Breast epithelium (tissue), 4 donors: ENCODE results near the gene HIPK2. TPM values are rescaled to one million over a fixed set of nuclear protein-coding genes. Genes with fewer than 3 reads are reported as not detected.

Experiments
- DNase-seq, 2 donors: peaks; one replicate each; pipeline ENCODE4 v3.0.0-alpha.2; 2019; ENCODE audit warnings: low spot score in 2 of 2
- H3K27ac ChIP-seq, 2 donors: fragments of 200-600 bp; sonication (generic) in 1 of 2; one replicate each; pipeline ENCODE4 v1.5.1; 2016 to 2019; ENCODE audit warnings: mild to moderate bottlenecking in 1 of 2
- H3K27me3 ChIP-seq, 2 donors: fragments of 200-600 bp; sonication (generic) in 1 of 2; one replicate each; pipeline versions ENCODE4 v1.5.1 to v1.6.0; 2017 to 2019; ENCODE audit warnings: control low read depth in 1 of 2, mild to moderate bottlenecking in 1 of 2
- H3K36me3 ChIP-seq: fragments of 200-600 bp; one replicate; pipeline ENCODE4 v1.5.1; 2019
- H3K4me1 ChIP-seq, 2 donors: fragments of 200-600 bp; sonication (generic); one replicate each; pipeline ENCODE4 v1.5.1; 2016 to 2019; ENCODE audit warnings: control low read depth in 1 of 2
- H3K4me3 ChIP-seq, 3 donors: fragments of 200-600 bp; sonication (generic); 1 replicate in 2 of 3; 2 replicates in 1 of 3; pipeline ENCODE4 v1.5.1; 2016 to 2019; ENCODE audit warnings: mild to moderate bottlenecking in 3 of 3, moderate library complexity in 2 of 3
- H3K9me3 ChIP-seq, 2 donors: fragments of 200-600 bp; sonication (generic) in 1 of 2; one replicate each; pipeline ENCODE4 v1.5.1; 2016 to 2019; ENCODE audit warnings: control low read depth in 1 of 2
- POLR2A ChIP-seq: fragments of 450-650 bp; IDR thresholded peaks from one replicate; pipeline ENCODE4 v1.6.1; 2016; ENCODE audit warnings: antibody characterized with exemption, mild to moderate bottlenecking, moderate library complexity
- POLR2AphosphoS5 ChIP-seq, 3 donors: sonication (generic); formaldehyde crosslinking; IDR thresholded peaks; one replicate each; pipeline ENCODE4 v1.6.1; 2017; ENCODE audit warnings: antibody characterized with exemption in 3 of 3
- intact Hi-C: fragments of 100-400 bp; cut with DNase I; formaldehyde crosslinking; loops from one replicate; pipeline ENCODE4 v1.15.1; 2023; ENCODE audit warnings: low total_unique reads
- total RNA-seq, 3 donors: library from RNA; depleted of rRNA; stranded (reverse); fragments of >200 nt; gene quantifications; one replicate each; pipeline ENCODE4 v1.1.0, GENCODE V29; 2016
- TF ChIP-seq, protein P1 (sequence below), 3 donors: fragments of 450-650 bp; IDR thresholded peaks; one replicate each; pipeline ENCODE4 v1.5.1; 2016 to 2017; ENCODE audit warnings: antibody characterized with exemption in 3 of 3, mild to moderate bottlenecking in 3 of 3, moderate library complexity in 3 of 3

Gene HIPK2
- total RNA-seq, 3 donors from 2014 or later = 26.4 to 31.8 (median 31.1) TPM

DNA sequence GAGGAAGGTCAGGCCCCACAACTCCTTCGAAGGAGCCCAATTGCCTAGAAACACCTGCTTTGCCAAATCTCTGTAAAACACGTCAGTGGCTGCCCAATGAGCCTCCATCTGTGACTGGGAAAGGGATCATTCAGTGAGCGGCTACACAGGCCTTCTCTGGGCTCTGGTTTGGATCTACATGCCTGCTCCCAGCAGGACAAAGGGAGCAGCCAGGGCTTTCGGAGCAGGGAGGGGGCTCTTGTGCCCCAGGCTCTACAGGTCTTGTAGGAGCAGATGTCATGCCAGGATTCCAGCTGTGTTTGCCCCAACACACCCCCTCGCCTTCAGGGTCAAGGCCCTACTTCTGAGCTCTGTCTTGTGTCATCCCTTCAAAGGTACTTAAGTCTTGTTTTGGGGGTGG lies 180.8 kb downstream of the HIPK2 start:
- TF ChIP-seq, protein P1, sequence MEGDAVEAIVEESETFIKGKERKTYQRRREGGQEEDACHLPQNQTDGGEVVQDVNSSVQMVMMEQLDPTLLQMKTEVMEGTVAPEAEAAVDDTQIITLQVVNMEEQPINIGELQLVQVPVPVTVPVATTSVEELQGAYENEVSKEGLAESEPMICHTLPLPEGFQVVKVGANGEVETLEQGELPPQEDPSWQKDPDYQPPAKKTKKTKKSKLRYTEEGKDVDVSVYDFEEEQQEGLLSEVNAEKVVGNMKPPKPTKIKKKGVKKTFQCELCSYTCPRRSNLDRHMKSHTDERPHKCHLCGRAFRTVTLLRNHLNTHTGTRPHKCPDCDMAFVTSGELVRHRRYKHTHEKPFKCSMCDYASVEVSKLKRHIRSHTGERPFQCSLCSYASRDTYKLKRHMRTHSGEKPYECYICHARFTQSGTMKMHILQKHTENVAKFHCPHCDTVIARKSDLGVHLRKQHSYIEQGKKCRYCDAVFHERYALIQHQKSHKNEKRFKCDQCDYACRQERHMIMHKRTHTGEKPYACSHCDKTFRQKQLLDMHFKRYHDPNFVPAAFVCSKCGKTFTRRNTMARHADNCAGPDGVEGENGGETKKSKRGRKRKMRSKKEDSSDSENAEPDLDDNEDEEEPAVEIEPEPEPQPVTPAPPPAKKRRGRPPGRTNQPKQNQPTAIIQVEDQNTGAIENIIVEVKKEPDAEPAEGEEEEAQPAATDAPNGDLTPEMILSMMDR (IDR thresholded peaks at IDR 0.05) = no peak
- TF ChIP-seq POLR2A = no peak
- no peak for TF ChIP-seq POLR2AphosphoS5 (IDR thresholded peaks at IDR 0.05)
- Histone ChIP-seq H3K4me3 (no peak overlapping the region), H3K27me3 (no peaks in the 10 kb centered on the region), H3K9me3 (no peaks in the 10 kb centered on the region), H3K27ac (no peak overlapping the region), H3K4me1 (no peaks in the 10 kb centered on the region), H3K36me3 (no peaks in the 10 kb centered on the region)
- DNase-seq = no peak
- intact Hi-C loops = no loop called here

DNA sequence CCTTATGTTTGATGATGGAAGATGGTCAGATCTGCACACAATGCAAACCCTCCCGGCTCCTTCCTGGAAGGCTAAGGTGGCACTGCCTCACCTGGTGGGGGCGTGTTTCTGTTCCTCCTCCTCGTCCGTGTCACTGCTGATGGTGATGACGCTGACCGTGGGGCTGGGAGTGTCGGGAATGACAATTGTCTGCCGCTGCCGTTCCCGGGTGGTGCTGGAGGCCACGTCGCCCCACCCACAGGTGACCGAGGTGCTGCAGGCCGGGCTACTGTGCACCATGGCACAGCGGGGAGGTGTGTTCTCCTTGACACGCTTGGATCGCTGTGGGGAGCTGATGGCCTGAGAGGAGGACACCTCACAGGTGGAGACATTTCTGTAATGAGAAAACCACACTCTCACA lies 181.2 kb downstream of the HIPK2 start:
- no peak overlapping the region for H3K4me3 ChIP-seq
- H3K9me3 ChIP-seq = no peaks in the 10 kb centered on the region
- no peak for DNase-seq
- H3K4me1 ChIP-seq = no peaks in the 10 kb centered on the region
- H3K36me3 ChIP-seq = no peaks in the 10 kb centered on the region
- no peak overlapping the region for H3K27ac ChIP-seq
- no peaks in the 10 kb centered on the region for H3K27me3 ChIP-seq
- TF ChIP-seq POLR2A = no peak
- TF ChIP-seq, protein P1 (IDR thresholded peaks at IDR 0.05) = no peak
- no peak for TF ChIP-seq POLR2AphosphoS5 (IDR thresholded peaks at IDR 0.05)
- intact Hi-C loops = no loop called here

DNA sequence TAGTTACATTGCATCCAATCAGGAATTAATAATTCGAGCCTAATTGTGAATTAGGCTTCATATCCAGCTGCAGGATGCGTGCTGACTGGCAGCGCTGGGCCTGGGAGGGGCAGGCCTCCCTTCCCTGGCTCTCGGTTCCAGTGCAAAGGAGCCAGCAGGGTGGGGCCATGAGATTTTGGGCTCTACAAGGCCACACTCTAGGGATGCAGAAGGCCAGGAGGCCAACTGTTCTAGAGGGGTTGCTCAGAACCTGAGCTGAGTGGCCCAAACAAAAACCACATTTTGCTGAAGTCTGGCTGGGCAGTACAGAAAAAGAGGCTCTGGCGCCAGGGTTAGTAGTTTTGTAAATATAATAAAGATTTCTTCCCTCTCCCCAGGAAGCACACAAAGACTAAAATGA lies 182.0 kb downstream of the HIPK2 start:
- H3K27ac ChIP-seq = no peak overlapping the region
- H3K36me3 ChIP-seq = no peaks in the 10 kb centered on the region
- H3K4me3 ChIP-seq = no peak overlapping the region
- H3K9me3 ChIP-seq = no peaks in the 10 kb centered on the region
- no peaks in the 10 kb centered on the region for H3K4me1 ChIP-seq
- no peak for DNase-seq
- TF ChIP-seq, protein P1 (IDR thresholded peaks at IDR 0.05) = no peak
- TF ChIP-seq POLR2A (no peak), POLR2AphosphoS5 (IDR thresholded peaks at IDR 0.05) (no peak)
- H3K27me3 ChIP-seq = no peaks in the 10 kb centered on the region
- intact Hi-C loops = no loop called here

DNA sequence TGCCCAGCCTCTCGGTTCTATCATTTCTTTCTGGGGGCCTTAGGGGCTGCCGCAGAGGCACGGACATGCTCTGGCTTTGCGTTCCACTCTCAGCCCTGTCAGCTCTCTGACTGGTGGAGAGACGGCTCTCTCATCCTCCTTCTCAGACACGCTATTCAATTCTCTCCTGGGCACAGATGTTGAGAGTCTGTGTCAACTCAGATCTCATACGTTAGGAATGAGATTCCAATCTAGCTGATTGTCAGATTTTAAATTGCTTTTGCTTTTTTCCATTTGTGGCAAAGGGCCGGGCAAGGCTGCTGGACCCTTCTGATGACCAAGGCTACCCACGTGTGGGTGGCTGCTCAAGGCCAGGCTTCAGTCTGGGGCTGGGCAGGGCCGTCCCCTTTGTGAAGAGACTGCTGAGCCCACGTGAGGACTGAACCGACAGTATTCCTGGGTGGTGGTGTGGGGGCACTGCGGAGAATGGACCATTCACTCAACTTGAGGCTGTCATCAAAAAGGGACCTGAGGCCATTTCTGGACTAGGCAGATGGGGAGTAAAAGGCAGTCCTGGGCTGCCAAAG lies 182.8 kb downstream of the HIPK2 start:
- Histone ChIP-seq H3K4me1 (no peaks in the 10 kb centered on the region), H3K27ac (no peak overlapping the region), H3K4me3 (no peak overlapping the region), H3K36me3 (no peaks in the 10 kb centered on the region), H3K9me3 (no peaks in the 10 kb centered on the region), H3K27me3 (no peaks in the 10 kb centered on the region)
- no peak for TF ChIP-seq POLR2A
- TF ChIP-seq POLR2AphosphoS5 (IDR thresholded peaks at IDR 0.05) = no peak
- TF ChIP-seq, protein P1 (IDR thresholded peaks at IDR 0.05) = no peak
- no peak for DNase-seq
- intact Hi-C loops = no loop called here

DNA sequence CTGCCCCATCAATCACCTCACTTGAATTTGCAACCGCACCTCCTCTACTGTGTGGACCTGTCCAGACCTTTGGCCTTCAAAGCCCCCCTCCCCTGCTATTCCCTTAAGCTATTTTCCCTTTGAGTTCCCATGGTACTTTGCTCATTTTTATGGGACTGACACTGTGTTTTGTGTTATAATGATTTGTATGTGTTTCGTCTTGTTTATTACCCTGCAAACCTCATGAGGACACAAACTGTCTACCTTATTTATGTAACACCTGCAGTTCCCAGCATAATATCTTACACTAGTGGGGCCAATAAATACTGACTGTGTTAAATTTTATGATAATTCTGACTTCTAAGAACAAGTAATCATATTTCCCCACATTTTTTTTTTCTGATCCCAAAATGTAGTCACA lies 183.7 kb downstream of the HIPK2 start:
- TF ChIP-seq, protein P1 (IDR thresholded peaks at IDR 0.05) = no peak
- TF ChIP-seq POLR2A (no peak), POLR2AphosphoS5 (IDR thresholded peaks at IDR 0.05) (no peak)
- Histone ChIP-seq H3K36me3 (no peaks in the 10 kb centered on the region), H3K4me3 (no peak overlapping the region), H3K4me1 (no peaks in the 10 kb centered on the region), H3K9me3 (no peaks in the 10 kb centered on the region), H3K27me3 (no peaks in the 10 kb centered on the region), H3K27ac (no peak overlapping the region)
- intact Hi-C loops = no loop called here
- no peak for DNase-seq
